Smooth muscle cell (in vitro differentiated cells): Measurements from ENCODE around the gene DCST2. TPM values are rescaled to one million over a fixed set of nuclear protein-coding genes. Genes with fewer than 3 reads are reported as not detected.

Experiments
- DNase-seq: peaks from one replicate; lab custom pipeline; 2025; ENCODE audit not compliant: unreplicated experiment; lab: John Stamatoyannopoulos, UW
- H2AFZ ChIP-seq: fragments of 200-600 bp; sonication (generic); 2 replicates; pipeline ENCODE4 v1.6.0; 2016; ENCODE audit warnings: antibody characterized with exemption, low read depth, mild to moderate bottlenecking
- H3F3A ChIP-seq: fragments of 200-600 bp; sonication (generic); 2 replicates; pipeline ENCODE4 v1.6.0; 2017; ENCODE audit warnings: antibody characterized with exemption, low read depth
- H3K27ac ChIP-seq: fragments of 200-600 bp; sonication (generic); 2 replicates; pipeline ENCODE4 v1.5.1; 2016; ENCODE audit warnings: low read depth, mild to moderate bottlenecking
- H3K27me3 ChIP-seq: fragments of 200-600 bp; sonication (generic); 2 replicates; pipeline ENCODE4 v1.6.1; 2016; ENCODE audit warnings: low read depth, mild to moderate bottlenecking
- H3K36me3 ChIP-seq: fragments of 200-600 bp; sonication (generic); 2 replicates; pipeline ENCODE4 v1.5.1; 2016; ENCODE audit warnings: low read depth
- H3K4me1 ChIP-seq: fragments of 200-600 bp; sonication (generic); 2 replicates; pipeline ENCODE4 v1.5.1; 2016; ENCODE audit warnings: low read depth
- H3K4me2 ChIP-seq: fragments of 200-600 bp; sonication (generic); 2 replicates; pipeline ENCODE4 v1.6.0; 2016; ENCODE audit warnings: mild to moderate bottlenecking
- H3K4me3 ChIP-seq: fragments of 200-600 bp; sonication (generic); 2 replicates; pipeline ENCODE4 v1.5.1; 2016; ENCODE audit warnings: mild to moderate bottlenecking
- H3K79me2 ChIP-seq: fragments of 200-600 bp; sonication (generic); 2 replicates; pipeline ENCODE4 v1.6.0; 2016; ENCODE audit warnings: low read depth, mild to moderate bottlenecking
- H3K9ac ChIP-seq: fragments of 200-600 bp; sonication (generic); 2 replicates; pipeline ENCODE4 v1.6.0; 2016; ENCODE audit warnings: low read depth
- H3K9me3 ChIP-seq: fragments of 200-600 bp; sonication (generic); replicated peaks from 2 replicates; pipeline ENCODE4 v1.5.1; 2016; ENCODE audit warnings: low read depth
- H4K20me1 ChIP-seq: fragments of 200-600 bp; sonication (generic); 2 replicates; pipeline ENCODE4 v1.6.0; 2016; ENCODE audit warnings: low read depth
- WGBS: methylation state at CpG from one replicate; pipeline ENCODE4 v1.1.7; 2016; ENCODE audit warnings: low lambda C conversion rate; 5-methylcytosine and 5-hydroxymethylcytosine counted together
- polyA plus RNA-seq: library from polyadenylated mRNA; unstranded; fragments of >200 nt; fragmentation: Nextera tagmentation; extraction: Ambion mirVana; gene quantifications from 2 replicates; pipeline ENCODE4 v1.2.1, GENCODE V29; 2016
- total RNA-seq: library from RNA; depleted of rRNA; stranded (reverse); fragments of >200 nt; gene quantifications from 2 replicates; pipeline ENCODE4 v1.2.3, GENCODE V29; 2014
- TF ChIP-seq, protein P1 (sequence below): fragments of 200-600 bp; sonication (generic); IDR thresholded peaks from 2 replicates; pipeline ENCODE4 v1.5.1; 2017; ENCODE audit warnings: borderline replicate concordance, mild to moderate bottlenecking, antibody characterized with exemption; ENCODE audit not compliant: insufficient read depth, poor library complexity, severe bottlenecking

The DCST2 gene
- total and polyA plus RNA-seq, 2 experiments from 2014 or later: 1.3 TPM; not detected in 1

DNA sequence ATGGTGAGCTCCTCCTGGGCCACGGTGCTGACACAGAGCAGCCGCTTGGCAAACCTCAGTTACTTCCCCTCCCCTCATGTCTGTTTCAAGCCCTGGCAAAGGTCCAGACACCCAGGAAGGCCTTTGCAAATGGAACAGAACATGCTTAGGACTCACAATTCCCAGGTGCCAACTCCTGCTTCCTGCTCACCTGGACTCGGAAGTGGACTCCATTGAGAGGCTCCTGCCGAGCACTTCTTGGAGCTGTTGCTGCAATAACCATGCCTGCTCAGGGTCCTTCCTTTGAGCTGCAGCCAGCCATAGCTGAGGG, 10.7 kb downstream of the DCST2 start:
- no peaks in the 10 kb centered on the region for H3K9me3 ChIP-seq
- DNase-seq: no peak
- H2AFZ ChIP-seq: no peak overlapping the region
- H3F3A ChIP-seq: no peaks in the 10 kb centered on the region
- 75% methylated on average over 4 of the region's 4 CpGs for WGBS
- H3K9ac ChIP-seq: no peak overlapping the region
- H3K4me3 ChIP-seq: no peak overlapping the region
- TF ChIP-seq, protein P1, sequence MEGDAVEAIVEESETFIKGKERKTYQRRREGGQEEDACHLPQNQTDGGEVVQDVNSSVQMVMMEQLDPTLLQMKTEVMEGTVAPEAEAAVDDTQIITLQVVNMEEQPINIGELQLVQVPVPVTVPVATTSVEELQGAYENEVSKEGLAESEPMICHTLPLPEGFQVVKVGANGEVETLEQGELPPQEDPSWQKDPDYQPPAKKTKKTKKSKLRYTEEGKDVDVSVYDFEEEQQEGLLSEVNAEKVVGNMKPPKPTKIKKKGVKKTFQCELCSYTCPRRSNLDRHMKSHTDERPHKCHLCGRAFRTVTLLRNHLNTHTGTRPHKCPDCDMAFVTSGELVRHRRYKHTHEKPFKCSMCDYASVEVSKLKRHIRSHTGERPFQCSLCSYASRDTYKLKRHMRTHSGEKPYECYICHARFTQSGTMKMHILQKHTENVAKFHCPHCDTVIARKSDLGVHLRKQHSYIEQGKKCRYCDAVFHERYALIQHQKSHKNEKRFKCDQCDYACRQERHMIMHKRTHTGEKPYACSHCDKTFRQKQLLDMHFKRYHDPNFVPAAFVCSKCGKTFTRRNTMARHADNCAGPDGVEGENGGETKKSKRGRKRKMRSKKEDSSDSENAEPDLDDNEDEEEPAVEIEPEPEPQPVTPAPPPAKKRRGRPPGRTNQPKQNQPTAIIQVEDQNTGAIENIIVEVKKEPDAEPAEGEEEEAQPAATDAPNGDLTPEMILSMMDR: no peak
- no peaks in the 10 kb centered on the region for H3K36me3 ChIP-seq
- H3K4me1 ChIP-seq: peaks cover 4% of the 10 kb centered on the region
- H3K79me2 ChIP-seq: no peaks in the 10 kb centered on the region
- no peak overlapping the region for H3K27ac ChIP-seq
- no peak overlapping the region for H3K4me2 ChIP-seq
- H4K20me1 ChIP-seq: no peaks in the 10 kb centered on the region
- no peaks in the 10 kb centered on the region for H3K27me3 ChIP-seq

DNA sequence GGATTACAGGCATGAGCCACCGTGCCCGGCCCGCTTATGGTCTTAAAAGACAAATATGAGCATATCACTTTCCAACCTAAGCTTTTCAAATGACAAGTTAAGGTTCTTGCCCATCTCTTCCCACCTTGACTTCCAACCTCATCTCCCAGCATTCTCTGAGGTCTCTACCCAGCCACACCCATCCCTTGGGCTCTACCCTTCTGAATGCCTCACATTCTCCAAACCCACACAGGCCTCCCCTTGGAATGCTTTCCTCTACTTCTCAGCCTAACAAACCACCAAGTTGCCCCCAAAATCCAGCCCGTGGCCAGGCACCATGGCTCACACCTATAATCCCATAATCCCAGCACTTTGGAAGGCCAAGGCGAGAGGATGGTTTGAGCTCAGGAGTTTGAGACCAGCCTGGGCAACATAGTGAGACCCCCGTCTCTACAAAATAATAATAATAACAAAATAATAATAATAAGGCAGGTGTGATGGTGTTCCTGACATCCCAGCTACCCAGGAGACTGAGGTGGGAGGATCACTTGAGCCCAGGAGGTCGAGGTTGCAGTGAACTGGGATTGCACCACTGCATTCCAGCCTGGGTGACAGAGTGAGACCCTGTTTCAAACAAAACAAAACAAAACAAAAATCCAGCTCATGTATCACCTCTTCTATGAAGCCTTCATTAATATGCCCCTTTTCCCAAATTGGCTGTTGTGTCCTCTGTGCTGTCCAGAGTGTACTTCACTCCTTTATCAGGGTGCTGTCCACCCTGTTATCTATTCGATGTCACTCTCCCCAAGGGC, 11.2 kb downstream of the DCST2 start:
- Histone ChIP-seq H3K36me3 (no peaks in the 10 kb centered on the region), H3K4me3 (no peak overlapping the region), H3K9ac (no peak overlapping the region), H3K9me3 (no peaks in the 10 kb centered on the region), H3K4me2 (no peak overlapping the region), H3K27me3 (no peaks in the 10 kb centered on the region), H3K79me2 (no peaks in the 10 kb centered on the region), H3F3A (no peaks in the 10 kb centered on the region), H4K20me1 (no peaks in the 10 kb centered on the region), H2AFZ (no peak overlapping the region), H3K27ac (no peak overlapping the region), H3K4me1 (peaks cover 4% of the 10 kb centered on the region)
- 85% methylated on average over 8 of the region's 8 CpGs for WGBS
- TF ChIP-seq, protein P1: no peak
- DNase-seq: no peak

DNA sequence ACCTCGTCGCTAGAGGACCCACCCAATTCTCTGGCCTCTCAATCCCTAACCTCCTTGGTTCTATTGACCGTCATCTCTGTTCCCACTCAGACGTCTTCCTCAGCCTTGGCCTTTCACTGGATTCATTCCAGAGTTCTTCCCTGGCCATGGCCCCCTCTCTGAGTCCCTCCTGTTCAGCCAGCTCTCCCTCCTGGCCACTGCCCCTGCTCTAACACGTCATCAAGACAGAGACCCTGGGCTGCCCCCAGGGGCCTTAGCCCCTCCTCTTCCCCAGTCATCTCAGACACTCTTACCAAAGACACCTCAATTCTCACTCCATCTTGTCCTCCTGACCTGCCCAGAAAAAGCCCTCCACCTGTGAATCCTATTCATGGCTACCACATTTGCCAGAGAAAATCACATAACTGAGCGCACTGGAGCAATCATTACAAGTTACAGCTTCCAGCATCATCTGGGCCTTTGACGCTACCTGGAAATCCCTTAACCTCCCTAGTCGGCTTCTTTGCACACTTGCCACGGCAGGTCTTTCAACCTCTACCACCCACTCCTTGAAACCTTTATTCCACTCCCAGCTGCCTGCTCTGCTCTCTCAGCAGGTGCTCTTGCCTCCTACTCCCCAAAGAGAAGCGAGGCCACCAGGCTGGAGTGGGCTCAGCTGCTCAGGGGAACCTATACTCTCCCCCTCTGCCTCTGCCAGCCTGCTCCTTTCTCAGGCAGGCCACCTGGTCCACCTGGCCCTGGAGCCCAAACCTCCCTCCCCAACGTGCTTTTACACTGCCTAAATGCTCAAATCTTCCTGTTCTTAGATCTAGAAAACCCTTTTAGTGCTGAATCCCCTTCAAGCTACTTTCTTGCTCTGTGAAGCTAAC, 14.0 kb downstream of the DCST2 start:
- H3K36me3 ChIP-seq: no peaks in the 10 kb centered on the region
- no peak overlapping the region for H2AFZ ChIP-seq
- peaks cover 3% of the 10 kb centered on the region for H3F3A ChIP-seq
- no peak for DNase-seq
- H3K4me3 ChIP-seq: no peak overlapping the region
- WGBS: 83% methylated on average over 11 of the region's 11 CpGs
- no peaks in the 10 kb centered on the region for H3K9me3 ChIP-seq
- no peaks in the 10 kb centered on the region for H3K79me2 ChIP-seq
- TF ChIP-seq, protein P1: no peak
- H3K4me2 ChIP-seq: no peak overlapping the region
- peaks cover 7% of the 10 kb centered on the region for H3K4me1 ChIP-seq
- no peaks in the 10 kb centered on the region for H4K20me1 ChIP-seq
- H3K27ac ChIP-seq: no peak overlapping the region
- no peaks in the 10 kb centered on the region for H3K27me3 ChIP-seq
- H3K9ac ChIP-seq: no peak overlapping the region
